ENCODE data around the gene RPL29.
A peak's percentile ranks its signal among the peaks of the same experiment; 100 is the strongest.
"Not testable (repeated sequence)": the region's sequence is repeated elsewhere in the genome, so short reads cannot be mapped to it uniquely, and the experiment has no call there.

RPL29 gene

DNA sequence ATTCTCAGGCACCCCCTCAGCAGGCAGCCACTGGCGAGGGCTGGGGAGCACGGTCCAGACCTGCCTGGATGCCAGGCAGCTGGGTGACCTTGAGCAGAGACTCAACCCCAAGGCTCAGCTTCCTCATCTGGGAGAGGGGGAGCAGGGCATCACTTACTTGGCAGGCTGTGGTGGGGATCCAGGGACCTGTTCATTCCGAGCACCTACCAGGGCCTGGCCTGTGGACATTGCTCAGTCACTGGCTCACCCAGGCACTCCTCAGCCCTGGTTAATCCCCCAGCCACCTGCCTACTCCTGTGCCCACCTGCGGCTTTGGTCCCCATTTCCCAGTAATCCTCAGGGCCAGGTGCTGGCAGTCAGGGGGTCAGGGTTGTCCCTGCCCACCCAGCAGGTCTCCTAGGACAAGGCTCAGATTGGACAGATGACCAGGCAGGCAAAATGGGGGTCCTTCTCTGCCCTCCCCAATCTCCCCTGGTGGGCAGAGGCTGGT is 9.3 kb upstream of the RPL29 start:
- DNase-seq: no peak

DNA sequence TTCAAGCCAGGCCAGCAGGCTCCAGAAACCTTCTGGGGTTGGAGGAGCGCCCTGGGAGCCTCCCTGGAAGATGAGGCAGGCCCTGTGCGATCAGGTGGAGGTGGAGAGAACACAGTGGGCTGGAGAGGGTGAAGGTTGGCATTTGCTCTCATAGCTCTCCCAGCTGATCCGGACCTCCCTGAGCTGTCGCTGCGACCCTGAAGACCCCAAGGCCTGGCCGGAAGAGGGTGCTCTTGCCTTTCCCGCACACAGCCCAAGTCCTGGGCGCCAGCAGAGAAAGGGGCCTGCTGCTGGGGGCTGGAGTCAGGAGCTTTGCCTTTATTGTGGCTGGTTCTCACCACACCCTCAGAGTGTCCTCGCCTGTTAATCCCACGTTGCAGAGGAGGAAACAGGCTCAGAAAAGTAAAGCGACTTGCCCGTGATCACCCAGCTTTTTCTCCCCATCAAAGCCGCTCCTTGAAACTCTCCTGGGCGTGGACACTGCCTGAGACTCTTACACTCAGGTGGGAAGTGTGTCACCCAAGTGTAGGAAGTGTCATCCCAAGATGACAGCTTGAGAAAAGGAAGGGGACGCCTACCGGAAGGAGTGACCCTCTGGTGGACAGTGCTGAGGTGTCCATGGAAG is 8.6 kb upstream of the RPL29 start:
- no peak for DNase-seq

- DNase-seq: no peak
These were observed 7.1 kb upstream of the RPL29 start for GRCh38 chr3:52002748-52003147.

DNA sequence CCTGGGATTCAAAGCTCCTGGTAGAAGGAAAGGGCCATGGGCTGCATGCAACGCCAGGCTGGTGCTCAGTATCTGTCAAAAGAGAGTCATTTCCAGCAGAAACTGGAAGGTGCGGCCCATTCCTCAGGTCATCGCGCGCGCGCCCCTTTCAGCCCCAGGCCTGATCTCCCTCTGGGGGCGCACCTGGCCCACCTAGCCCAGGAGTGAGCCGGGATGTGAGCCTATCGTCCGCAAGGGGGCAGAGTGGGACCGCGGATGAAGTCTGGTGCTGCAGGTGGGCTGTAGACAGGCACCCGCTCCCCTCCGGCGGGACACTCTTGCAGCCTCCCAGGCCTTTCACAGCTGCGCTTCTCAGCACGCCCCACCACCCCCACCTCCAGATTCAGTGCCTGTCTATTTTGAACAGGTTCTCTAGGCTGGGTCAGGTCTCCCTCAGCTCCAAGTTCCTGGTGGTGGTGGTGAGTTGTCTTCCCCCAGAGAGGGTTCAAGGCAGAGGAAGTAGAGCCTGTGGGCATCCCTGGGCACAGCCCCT is 5.8 kb upstream of the RPL29 start:
- DNase-seq: peak; percentile 77

DNA sequence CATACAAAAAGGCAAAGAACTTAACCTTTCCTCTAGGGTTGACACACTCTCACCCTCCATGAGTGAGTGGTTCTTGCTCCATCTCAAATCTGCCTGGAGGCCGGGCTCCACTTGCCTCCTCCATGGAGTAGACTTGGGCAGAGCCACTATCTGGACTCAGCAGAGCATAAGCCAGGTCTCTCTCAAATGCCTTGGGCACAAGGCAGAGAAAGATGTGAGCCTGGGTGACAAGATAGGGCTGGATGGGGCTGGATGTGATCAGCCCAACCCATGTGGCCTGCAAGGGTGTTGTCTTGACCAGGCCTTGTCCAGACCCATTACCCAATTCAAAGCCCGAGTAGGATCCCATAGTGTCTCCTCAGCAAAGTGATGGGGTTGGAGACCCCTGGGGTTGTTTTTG is 4.2 kb upstream of the RPL29 start:
- DNase-seq: no peak

GRCh38 chr3:51998774-51999173 is 3.1 kb upstream of the RPL29 start:
- DNase-seq: no peak

DNA sequence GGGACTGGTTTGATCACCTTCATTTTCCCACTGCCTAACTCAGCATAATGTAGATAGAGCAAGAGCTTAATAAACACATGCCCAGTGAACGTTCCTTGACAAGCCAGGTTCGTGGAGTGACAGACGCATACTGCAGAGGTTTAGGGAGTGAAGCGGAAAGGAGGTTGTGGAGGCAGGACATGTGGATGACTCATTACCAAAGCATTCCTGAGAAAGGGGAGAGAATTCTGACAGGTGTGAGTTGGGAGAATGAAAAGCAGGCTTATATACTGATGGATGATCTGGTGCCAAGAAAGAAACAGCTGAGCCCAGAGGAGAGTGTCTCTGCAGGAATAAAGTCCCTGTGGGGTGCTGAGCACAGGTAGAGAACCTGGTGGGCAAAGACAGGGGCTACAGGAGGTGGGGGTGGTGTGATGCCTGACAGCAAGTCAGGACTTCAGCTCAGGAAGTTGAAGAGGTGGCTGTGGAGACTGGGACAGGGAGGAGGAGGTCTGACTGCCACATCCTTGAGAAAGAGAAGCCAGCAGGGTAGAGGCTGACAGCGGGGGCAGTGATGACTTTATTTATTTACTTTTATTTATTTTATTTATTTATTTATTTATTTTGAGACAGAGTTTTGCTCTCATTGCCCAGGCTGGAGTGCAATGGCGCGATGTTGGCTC is 2.4 kb upstream of the RPL29 start:
- no peak for DNase-seq

DNA sequence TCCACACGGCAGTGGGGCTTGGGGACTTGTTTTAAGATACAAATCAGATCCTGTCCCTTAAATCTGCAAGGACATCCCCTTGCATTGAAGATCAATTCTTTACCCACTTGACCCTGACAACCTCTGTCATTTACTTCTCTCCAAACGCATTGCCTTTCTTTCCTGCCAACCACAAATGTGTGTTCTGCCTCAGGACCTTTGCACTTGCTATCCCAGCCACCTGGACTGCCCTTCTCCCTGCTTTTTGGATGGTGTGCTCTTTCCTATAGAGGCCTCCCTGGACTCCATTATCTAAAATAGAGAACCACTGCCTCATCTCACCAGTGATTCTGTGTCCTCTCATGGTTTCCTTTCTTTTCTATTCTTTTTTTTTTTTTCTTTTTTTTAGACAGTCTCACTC is 1.5 kb upstream of the RPL29 start:
- no peak for DNase-seq

DNA sequence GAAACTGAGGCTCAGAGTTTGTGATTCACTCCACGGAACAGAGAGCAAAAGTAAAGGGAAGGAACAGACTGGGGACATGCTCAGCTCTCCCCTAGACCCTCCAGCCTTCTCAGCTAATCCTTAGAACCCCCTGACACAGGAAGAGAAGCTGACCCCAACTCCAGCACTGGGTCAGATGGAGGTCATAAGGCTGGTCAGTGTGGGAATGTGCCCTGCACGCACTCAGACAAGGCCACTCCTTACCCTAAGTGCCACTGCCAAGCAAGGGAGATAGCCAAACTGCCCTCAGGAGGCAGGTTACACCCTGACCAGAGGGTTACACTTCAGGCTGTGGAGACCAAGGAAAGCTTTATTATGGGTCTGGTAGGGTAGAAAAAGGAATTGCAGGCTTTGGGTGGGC is 1.2 kb downstream of the RPL29 start:
- no peak for DNase-seq

- not testable (repeated sequence) for DNase-seq
These were observed 2.0 kb downstream of the RPL29 start for GRCh38 chr3:51993657-51994056.

GRCh38 chr3:51992017-51992682 is 3.5 kb downstream of the RPL29 start:
- DNase-seq: no peak

- not testable (repeated sequence) for DNase-seq
These were observed 5.2 kb downstream of the RPL29 start for GRCh38 chr3:51990501-51990971.

GRCh38 chr3:51988286-51989146 is 7.2 kb downstream of the RPL29 start:
- no peak for DNase-seq

DNA sequence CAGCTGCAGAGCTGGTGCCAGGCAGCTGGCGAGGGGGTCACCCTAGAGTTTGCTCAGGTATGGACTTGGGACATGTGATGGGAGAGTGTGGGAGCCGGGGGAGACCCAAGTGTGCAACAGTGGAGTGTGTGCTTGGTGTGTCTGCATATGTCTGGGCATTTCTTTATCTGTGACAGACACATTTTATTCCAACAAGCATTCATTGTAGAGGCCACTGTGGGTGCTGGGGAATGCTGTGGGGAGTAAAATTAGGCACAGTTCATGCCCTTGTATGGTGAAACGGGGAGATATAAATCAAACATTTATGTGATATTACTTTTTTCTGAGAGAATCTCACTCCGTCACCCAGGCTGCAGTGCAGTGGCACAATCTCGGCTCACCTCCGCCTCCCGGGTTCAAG is 8.1 kb downstream of the RPL29 start:
- no peak for DNase-seq

DNA sequence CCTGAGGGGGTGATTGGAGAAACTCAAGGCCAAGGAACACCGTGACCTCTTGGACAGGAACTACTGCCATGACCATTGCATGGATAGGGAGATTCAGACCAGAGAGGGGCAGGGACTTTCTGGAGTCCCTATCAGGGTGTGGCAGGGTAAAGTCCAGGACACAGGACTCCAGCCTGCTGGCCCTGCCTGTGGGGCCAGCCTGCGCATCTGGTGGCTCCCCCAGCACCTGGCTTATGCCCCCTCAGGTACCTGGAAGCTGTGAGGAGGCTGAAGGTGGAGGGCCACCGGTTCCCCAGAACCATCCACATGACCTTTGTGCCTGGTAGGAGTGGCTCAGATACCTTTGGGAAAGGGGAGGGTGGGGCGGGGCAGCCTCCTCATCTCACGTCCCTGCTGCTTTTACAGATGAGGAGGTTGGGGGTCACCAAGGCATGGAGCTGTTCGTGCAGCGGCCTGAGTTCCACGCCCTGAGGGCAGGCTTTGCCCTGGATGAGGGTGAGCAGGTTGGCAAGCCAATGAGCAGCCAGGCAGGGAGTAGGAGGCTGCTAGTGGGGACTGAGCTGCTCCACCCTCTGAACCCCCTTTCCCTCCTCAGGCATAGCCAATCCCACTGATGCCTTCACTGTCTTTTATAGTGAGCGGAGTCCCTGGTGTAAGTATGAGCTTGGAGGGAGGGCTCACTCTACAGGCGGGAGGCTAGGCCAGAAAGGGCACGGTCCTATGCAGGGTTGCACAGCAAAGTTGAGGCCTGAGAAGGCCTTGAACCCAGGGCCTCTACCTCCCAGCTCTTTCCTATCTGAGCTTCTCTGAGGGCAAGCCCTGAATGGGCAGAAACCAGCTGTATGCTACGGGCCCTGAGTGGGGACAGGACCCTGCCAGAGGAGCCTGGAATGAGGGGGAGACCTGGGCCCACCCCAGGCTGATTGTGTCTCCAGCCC is 9.4 kb downstream of the RPL29 start:
- DNase-seq: no peak

DNA sequence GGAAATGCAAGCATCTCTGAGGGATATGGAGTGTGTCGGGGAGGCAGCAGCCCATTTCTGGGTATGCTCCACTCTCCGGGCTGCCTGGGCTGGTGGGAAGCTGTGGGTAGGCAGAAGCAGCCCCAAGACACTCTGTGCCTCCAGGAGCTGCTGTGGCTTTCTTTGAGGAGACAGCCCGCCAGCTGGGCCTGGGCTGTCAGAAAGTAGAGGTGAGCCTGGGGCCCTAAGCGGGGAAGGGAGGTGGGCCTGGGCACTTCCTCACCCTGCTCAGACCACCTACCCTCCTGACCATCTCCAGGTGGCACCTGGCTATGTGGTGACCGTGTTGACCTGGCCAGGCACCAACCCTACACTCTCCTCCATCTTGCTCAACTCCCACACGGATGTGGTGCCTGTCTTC is 10.6 kb downstream of the RPL29 start:
- DNase-seq: no peak

DNA sequence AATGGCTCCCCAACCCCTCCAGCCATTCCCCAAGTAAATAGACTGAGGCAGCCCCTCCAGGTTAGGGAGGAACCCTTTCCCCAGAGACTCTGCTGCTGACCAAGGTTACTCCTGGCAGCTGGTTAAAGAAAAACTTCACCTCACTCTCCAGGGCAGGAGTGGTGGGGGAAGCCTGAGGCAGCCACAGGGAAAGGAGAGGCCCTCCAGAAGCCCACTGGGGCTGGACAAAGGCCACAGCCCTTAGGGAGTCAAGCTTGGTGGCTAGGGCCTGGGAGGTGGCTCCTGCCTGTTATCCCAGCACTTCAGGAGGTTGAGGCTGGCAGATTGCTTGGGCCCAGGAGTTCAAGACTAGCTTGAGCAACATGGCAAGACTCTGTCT is 11.4 kb downstream of the RPL29 start:
- no peak for DNase-seq

- no peak for DNase-seq
These were observed 12.0 kb downstream of the RPL29 start for GRCh38 chr3:51983578-51984268.

DNA sequence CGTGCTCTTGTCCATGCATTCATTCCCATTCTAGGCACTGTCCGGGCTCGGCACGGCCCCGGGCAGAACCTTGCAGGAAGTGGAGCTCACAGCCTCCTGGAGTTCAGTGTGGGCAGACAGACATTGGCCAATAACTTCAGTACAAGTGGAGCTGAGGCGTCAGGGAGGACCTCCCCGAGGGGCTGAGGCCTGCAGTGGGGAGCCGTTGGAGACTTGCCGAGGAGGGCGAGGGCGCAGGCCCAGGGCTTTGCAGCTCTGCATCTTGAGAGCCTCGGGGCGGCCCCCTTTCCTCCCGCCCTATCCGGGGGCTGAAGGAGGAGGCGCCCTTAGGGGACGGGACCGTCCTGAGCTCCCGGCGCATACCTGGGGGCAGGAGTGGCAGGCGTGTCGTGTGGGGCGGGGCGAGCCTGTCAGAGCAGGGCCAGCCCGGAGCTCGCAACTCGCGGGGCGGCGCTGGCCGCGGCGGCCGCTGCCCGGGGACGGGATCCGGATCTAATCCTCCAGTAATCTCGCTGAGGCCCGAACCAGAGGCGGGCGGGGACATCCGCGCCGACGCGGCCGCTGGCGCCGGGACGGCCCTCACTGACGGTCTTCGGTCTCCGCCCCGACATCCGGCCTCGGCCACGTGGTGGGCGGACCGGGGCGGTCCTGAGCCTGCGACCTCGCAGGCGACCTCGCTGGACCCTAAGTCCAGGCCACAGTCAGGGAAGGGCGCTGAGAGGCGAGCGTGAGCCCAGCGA is 12.7 kb downstream of the RPL29 start, which contains the start of gene ACY1:
ACY1 (plus strand) TSS at position 698 of the 740 bp plus-strand sequence. CDS start 530 bp downstream, outside the sequence.
- DNase-seq: peak; percentile 78

DNA sequence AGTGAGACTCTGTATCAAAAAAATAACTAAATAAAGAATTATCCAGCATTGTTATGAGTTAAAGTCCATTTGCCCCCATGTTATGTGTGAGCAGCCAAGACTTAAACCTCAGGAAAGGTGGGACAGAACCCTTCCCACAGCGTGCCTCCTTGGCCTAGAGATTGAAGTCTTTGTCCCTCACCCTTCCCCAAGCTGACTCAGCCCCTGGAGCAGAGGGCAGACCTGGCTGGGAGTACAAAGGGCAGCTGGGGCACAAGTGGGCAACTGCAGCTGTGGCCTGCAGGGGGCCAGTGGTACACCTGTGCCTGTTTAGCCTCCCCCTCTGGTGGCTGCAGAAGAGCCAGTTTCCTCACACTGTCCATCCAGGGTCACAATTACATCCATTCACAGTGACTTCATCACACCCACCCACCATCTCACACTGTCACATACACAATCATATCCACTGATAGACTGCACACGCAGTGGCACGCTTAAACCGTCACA is 13.3 kb downstream of the RPL29 start:
- peak; percentile 17 for DNase-seq

All from stimulated activated naive CD4-positive, alpha-beta T cell treated with Interleukin-2 at 50 U/mL for 16 hours (primary cell).